Panc1 (cell line): ENCODE data around the gene NET1.

Experiments
- CTCF ChIP-seq: fragments of 450-650 bp; IDR thresholded peaks from 2 replicates; pipeline ENCODE4 v1.5.1; 2017; ENCODE audit warnings: mild to moderate bottlenecking
- POLR2AphosphoS5 ChIP-seq: IDR thresholded peaks from 2 replicates; pipeline ENCODE4 v1.6.1; 2012; ENCODE audit warnings: mild to moderate bottlenecking, low read depth, low read length, moderate library complexity
- REST ChIP-seq, 2 experiments: IDR thresholded peaks; 2 replicates each; pipeline ENCODE4 v1.6.1; 2011 to 2012; ENCODE audit warnings: low read depth in 2 of 2, control low read depth in 1 of 2, low read length in 1 of 2, mild to moderate bottlenecking in 1 of 2, moderate library complexity in 1 of 2; ENCODE audit not compliant: insufficient read depth in 1 of 2
- SIN3A ChIP-seq: IDR thresholded peaks from 2 replicates; pipeline ENCODE4 v1.6.1; 2012; ENCODE audit warnings: low read depth, mild to moderate bottlenecking, low read length, moderate library complexity, borderline replicate concordance; ENCODE audit not compliant: insufficient read depth
- TCF7L2 ChIP-seq: IDR thresholded peaks from 2 replicates; pipeline ENCODE4 v1.6.1; 2011; ENCODE audit warnings: mild to moderate bottlenecking, low read depth, low read length, inconsistent platforms

GRCh38 chr10:5393529-5393928 is 18.8 kb upstream of the NET1 start:
- no peak for TF ChIP-seq CTCF
- TF ChIP-seq REST (IDR thresholded peaks at IDR 0.05; ENCODE audit: insufficient read depth in 1 of 2, low read depth in 2 of 2, low read length in 1 of 2), result no peak
- no peak for TF ChIP-seq TCF7L2
- no peak for TF ChIP-seq POLR2AphosphoS5
- TF ChIP-seq SIN3A, result no peak
